GM21619 (cell line): ENCODE data around the gene REPIN1.
A peak's percentile ranks its signal among the peaks of the same experiment; 100 is the strongest.

ENCODE experiments used
- ATAC-seq: cut with Tn5 transposase; IDR thresholded peaks from one replicate; pipeline ENCODE4 v1.9.1; 2021; ENCODE audit not compliant: unreplicated experiment

The REPIN1 gene

GRCh38 chr7:150368096-150368883, at the start of gene REPIN1:
TSS of gene REPIN1 (plus strand) at chr7:150368822. CDS start at chr7:150369712, 890 bp downstream.
- peak; percentile 45 for ATAC-seq

- no peak for ATAC-seq
These were observed 46.9 kb upstream of the REPIN1 start for GRCh38 chr7:150321788-150322113.

- peak; percentile 23 for ATAC-seq
These were observed 46.3 kb upstream of the REPIN1 start for GRCh38 chr7:150322114-150322832.

GRCh38 chr7:150322833-150323681, 45.6 kb upstream of the REPIN1 start, which contains the start of the genes ACTR3C and LRRC61:
TSS of gene ACTR3C (minus strand) at chr7:150323545. CDS start at chr7:150295296, 28,249 bp downstream.
TSS of gene LRRC61 (plus strand) at chr7:150323355. CDS start at chr7:150336862, 13,507 bp downstream.
- ATAC-seq = peak; percentile 57

- ATAC-seq = no peak
These were observed 44.8 kb upstream of the REPIN1 start for GRCh38 chr7:150323682-150324372.

- ATAC-seq = no peak
These were observed 44.2 kb upstream of the REPIN1 start for GRCh38 chr7:150324373-150324961.

- no peak for ATAC-seq
These were observed 43.5 kb upstream of the REPIN1 start for GRCh38 chr7:150325110-150325611.

- ATAC-seq = no peak
These were observed 42.7 kb upstream of the REPIN1 start for GRCh38 chr7:150325901-150326300.

GRCh38 chr7:150326657-150327268, 41.9 kb upstream of the REPIN1 start:
- ATAC-seq = no peak

- no peak for ATAC-seq
These were observed 41.3 kb upstream of the REPIN1 start for GRCh38 chr7:150327308-150327707.

- no peak for ATAC-seq
These were observed 39.1 kb upstream of the REPIN1 start for GRCh38 chr7:150329331-150330120.

GRCh38 chr7:150330211-150330885, 38.3 kb upstream of the REPIN1 start:
- no peak for ATAC-seq

- no peak for ATAC-seq
These were observed 35.6 kb upstream of the REPIN1 start for GRCh38 chr7:150332852-150333635.

GRCh38 chr7:150333659-150334058, 35.0 kb upstream of the REPIN1 start:
- ATAC-seq = no peak

GRCh38 chr7:150334108-150334507, 34.5 kb upstream of the REPIN1 start:
- ATAC-seq = no peak

- ATAC-seq = no peak
These were observed 33.4 kb upstream of the REPIN1 start for GRCh38 chr7:150335108-150335773.

- no peak for ATAC-seq
These were observed 32.9 kb upstream of the REPIN1 start for GRCh38 chr7:150335774-150336112.
